ENCODE results near the gene USPL1.

DNA sequence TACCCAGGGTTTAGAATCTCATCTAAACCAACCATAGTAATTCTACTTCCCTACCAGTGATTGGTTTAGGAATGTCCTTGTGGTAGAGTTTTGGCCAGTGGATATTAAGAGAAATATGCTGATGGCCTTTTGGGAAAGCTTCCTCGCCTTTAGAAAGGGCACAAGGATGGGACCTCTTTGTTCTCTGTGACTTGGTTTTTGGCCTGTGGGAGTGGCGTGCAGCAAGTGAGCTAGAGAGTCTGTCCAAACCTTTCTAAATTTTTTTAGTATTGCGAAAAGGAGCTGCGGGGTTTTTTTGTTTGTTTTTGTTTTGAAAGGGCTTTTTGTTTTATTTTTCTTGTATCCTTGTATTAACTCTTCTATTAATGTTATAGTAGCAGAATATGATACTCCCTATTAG lies 20.6 kb downstream of the USPL1 start:
- TF ChIP-seq, protein P1, sequence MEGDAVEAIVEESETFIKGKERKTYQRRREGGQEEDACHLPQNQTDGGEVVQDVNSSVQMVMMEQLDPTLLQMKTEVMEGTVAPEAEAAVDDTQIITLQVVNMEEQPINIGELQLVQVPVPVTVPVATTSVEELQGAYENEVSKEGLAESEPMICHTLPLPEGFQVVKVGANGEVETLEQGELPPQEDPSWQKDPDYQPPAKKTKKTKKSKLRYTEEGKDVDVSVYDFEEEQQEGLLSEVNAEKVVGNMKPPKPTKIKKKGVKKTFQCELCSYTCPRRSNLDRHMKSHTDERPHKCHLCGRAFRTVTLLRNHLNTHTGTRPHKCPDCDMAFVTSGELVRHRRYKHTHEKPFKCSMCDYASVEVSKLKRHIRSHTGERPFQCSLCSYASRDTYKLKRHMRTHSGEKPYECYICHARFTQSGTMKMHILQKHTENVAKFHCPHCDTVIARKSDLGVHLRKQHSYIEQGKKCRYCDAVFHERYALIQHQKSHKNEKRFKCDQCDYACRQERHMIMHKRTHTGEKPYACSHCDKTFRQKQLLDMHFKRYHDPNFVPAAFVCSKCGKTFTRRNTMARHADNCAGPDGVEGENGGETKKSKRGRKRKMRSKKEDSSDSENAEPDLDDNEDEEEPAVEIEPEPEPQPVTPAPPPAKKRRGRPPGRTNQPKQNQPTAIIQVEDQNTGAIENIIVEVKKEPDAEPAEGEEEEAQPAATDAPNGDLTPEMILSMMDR (IDR thresholded peaks at IDR 0.05), result no peak
- no peak for TF ChIP-seq POLR2A (IDR thresholded peaks at IDR 0.05)
